GM18951 (cell line): ENCODE results near the gene CXCL6.

ENCODE experiments used
- POLR2A ChIP-seq: IDR thresholded peaks from 4 replicates; pipeline ENCODE4 v1.6.1; 2011; ENCODE audit warnings: mild to moderate bottlenecking; ENCODE audit not compliant: insufficient read length, insufficient read depth; ENCODE audit errors: extremely low read depth
- in situ Hi-C: fragments of 300-500 bp; cut with MboI; formaldehyde crosslinking; loops from one replicate; pipeline ENCODE4 v1.12.0; 2022; ENCODE audit warnings: low sequenced_read_pairs, mixed read lengths, inconsistent platforms; ENCODE audit not compliant: unreplicated experiment

CXCL6 gene

GRCh38 chr4:73836373-73837279, at the start of gene CXCL6:
CXCL6 (plus strand) TSS chr4:73836678; CDS start chr4:73836751, 73 bp downstream.
- in situ Hi-C loops, result no loop called here
- TF ChIP-seq POLR2A, result no peak

- TF ChIP-seq POLR2A, result no peak
- in situ Hi-C loops, result no loop called here
These were observed 48.1 kb upstream of the CXCL6 start for GRCh38 chr4:73788411-73788810.

GRCh38 chr4:73798842-73799241, 37.6 kb upstream of the CXCL6 start:
- no peak for TF ChIP-seq POLR2A
- in situ Hi-C loops, result no loop called here

- in situ Hi-C loops, result no loop called here
These were observed 36.3 kb upstream of the CXCL6 start for GRCh38 chr4:73800206-73800605.

GRCh38 chr4:73801692-73802091, 34.8 kb upstream of the CXCL6 start:
- in situ Hi-C loops, result no loop called here
- no peak for TF ChIP-seq POLR2A

More at GRCh38 chr4:73800206-73800605, 36.3 kb upstream of the CXCL6 start:
- no peak for TF ChIP-seq POLR2A

GRCh38 chr4:73803213-73803612, 33.3 kb upstream of the CXCL6 start:
- TF ChIP-seq POLR2A, result no peak
- in situ Hi-C loops, result no loop called here

- TF ChIP-seq POLR2A, result no peak
- in situ Hi-C loops, result no loop called here
These were observed 26.3 kb upstream of the CXCL6 start for GRCh38 chr4:73810191-73810590.

GRCh38 chr4:73811841-73812240, 24.6 kb upstream of the CXCL6 start:
- in situ Hi-C loops, result no loop called here
- TF ChIP-seq POLR2A, result no peak

- in situ Hi-C loops, result no loop called here
- no peak for TF ChIP-seq POLR2A
These were observed 21.8 kb upstream of the CXCL6 start for GRCh38 chr4:73814679-73815078.

- in situ Hi-C loops, result no loop called here
- TF ChIP-seq POLR2A, result no peak
These were observed 21.3 kb upstream of the CXCL6 start for GRCh38 chr4:73815145-73815544.

GRCh38 chr4:73816814-73817213, 19.7 kb upstream of the CXCL6 start:
- TF ChIP-seq POLR2A, result no peak
- in situ Hi-C loops, result no loop called here

GRCh38 chr4:73817341-73817740, 19.1 kb upstream of the CXCL6 start:
- TF ChIP-seq POLR2A, result no peak
- in situ Hi-C loops, result no loop called here

- TF ChIP-seq POLR2A, result no peak
- in situ Hi-C loops, result no loop called here
These were observed 15.2 kb upstream of the CXCL6 start for GRCh38 chr4:73821325-73821724.

GRCh38 chr4:73822389-73822788, 14.1 kb upstream of the CXCL6 start:
- TF ChIP-seq POLR2A, result no peak
- in situ Hi-C loops, result no loop called here
